Measurements from ENCODE around the gene PRR13.
"Not testable (repeated sequence)": the region's sequence is repeated elsewhere in the genome, so short reads cannot be mapped to it uniquely, and the experiment has no call there.

The PRR13 gene

GRCh38 chr12:53441040-53441833, at the start of gene PRR13:
TSS of gene PRR13 (plus strand) at chr12:53441734. CDS start at chr12:53442715, 981 bp downstream.
- DNase-seq (ENCODE audit: low read depth in 2 of 3, low spot score in 1 of 3): peak; percentile 98 to 99 (median 98)

GRCh38 chr12:53399896-53400295, 41.6 kb upstream of the PRR13 start:
- no peak for DNase-seq (ENCODE audit: low read depth in 2 of 3, low spot score in 1 of 3)

GRCh38 chr12:53402351-53402750, 39.2 kb upstream of the PRR13 start:
- not testable (repeated sequence) for DNase-seq (ENCODE audit: low read depth in 2 of 3, low spot score in 1 of 3)

GRCh38 chr12:53402871-53403270, 38.7 kb upstream of the PRR13 start:
- DNase-seq (ENCODE audit: low read depth in 2 of 3, low spot score in 1 of 3): no peak

DNA sequence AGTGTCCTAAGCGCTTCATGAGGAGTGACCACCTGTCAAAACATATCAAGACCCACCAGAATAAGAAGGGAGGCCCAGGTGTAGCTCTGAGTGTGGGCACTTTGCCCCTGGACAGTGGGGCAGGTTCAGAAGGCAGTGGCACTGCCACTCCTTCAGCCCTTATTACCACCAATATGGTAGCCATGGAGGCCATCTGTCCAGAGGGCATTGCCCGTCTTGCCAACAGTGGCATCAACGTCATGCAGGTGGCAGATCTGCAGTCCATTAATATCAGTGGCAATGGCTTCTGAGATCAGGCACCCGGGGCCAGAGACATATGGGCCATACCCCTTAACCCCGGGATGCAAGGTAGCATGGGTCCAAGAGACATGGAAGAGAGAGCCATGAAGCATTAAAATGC, 30.6 kb upstream of the PRR13 start:
- DNase-seq (ENCODE audit: low read depth in 2 of 3, low spot score in 1 of 3): no peak

DNA sequence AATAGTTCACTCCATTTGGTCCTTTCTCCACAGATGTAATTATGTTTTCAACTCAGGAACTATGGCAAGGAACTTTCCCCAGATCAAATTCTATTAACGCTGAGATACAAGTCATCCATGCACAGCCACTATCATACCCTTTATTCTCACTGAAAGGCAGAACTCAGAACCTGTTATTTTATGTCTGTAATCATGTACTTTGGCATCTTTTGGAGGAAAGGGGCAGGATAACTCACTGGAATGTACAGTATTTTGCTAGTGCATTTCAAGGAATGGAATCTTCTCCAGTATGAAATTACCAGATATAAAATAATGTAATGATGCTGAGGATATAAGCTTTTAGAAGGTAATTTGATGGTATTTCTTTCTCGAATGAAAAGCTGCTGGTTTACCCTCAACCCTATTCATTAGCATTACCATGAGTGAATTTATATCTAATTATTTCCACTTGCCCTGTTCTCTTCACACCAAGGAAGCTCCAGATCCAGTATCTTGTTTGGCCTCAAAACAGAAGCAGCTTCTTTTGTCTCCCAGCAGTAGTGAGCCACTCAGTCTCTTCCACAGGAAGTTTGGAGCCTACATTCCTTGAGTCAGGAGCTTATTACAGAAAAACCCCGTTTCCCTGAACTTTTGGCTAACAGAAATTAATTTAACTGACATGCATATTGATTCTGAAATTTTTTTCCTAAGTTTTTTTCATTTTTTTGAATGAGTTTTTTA, 27.9 kb upstream of the PRR13 start:
- no peak for DNase-seq (ENCODE audit: low read depth in 2 of 3, low spot score in 1 of 3)

DNA sequence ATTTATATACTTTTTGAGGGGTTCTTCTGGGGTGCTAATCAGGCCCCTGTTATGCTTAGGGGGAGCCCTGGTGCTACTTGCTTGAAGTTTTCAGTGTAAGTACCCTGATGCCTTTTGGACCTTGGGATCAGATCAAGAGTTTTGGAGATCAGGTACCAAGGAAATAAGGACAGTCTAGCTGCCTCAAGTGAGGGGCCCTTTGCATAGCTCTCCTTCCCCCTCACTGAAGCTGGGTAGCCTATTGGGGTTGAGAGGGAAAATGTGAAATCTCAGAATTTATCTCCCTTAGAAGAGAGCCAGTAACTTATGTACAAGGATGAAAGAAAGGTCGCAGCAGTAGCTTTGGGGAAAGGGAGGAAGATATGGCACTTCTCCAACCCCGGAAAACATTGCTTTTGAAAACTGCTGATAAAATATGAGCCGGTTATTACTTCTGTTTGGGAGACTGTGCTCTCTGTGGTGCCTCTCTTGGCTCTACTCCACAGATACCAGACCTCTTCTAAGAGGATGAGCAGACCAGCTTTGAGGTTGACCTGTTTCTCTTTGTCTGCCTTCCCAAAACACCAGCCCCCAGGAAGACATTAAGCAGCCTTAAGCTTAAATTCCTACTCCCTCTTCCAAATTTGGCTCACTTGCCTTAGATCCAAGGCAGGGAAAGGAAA, 26.6 kb upstream of the PRR13 start:
- DNase-seq (ENCODE audit: low read depth in 2 of 3, low spot score in 1 of 3): no peak

DNA sequence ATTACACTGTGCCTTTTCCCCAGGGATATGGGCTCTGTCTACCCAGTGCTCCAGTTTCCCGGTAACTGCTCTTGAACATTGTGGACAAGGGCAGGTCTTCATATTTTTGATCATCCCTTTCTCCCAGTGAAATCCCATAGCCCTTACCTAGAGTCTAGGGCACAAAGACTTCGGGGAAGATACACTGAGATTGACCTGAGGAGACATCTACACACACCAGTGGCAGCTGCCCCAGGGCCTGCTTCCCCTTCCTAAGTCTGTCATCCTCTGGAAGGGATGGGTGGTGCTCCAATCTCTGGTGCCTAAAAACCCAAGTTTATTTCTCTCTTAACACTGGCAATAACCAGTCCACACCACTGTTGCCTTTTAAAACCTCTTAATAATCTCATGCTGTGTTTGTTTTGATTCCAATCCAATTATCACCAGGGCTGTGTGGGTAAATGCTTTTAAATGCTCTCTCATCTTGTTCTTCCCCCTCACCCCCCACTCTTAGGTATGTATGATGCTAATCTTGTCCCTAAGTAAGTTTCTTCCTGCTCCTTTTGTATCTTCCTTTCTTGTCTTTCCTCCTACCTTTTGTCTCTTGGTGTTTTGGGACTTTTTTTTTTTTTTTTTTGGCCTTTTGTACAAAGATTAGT, 25.7 kb upstream of the PRR13 start:
- not testable (repeated sequence) for DNase-seq (ENCODE audit: low read depth in 2 of 3, low spot score in 1 of 3)

DNA sequence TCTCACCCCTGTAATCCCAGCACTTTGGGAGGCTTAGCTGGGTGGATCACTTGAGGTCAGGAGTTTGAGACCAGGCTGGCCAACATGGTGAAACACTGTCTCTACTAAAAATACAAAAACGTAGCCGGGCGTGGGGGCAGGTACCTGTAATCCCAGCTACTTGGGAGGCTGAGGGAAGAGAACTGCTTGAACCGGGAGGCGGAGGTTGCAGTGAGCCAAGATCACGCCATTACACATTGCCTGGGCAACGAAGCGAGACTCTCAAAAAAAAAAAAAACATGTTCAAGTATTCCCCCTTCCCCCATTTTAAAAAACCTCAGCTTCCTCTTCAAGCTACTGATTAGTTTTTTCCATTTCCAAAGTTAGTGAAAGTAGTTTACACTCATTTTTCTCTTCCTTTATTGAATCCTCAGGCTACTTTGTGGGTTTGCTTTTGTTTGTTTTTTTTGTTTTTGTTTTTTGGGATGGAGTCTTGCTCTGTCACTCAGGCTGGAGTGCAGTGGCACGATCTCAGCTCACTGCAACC, 24.2 kb upstream of the PRR13 start:
- DNase-seq (ENCODE audit: low read depth in 2 of 3, low spot score in 1 of 3): not testable (repeated sequence)

GRCh38 chr12:53418221-53418620, 23.3 kb upstream of the PRR13 start:
- no peak for DNase-seq (ENCODE audit: low read depth in 2 of 3, low spot score in 1 of 3)

DNA sequence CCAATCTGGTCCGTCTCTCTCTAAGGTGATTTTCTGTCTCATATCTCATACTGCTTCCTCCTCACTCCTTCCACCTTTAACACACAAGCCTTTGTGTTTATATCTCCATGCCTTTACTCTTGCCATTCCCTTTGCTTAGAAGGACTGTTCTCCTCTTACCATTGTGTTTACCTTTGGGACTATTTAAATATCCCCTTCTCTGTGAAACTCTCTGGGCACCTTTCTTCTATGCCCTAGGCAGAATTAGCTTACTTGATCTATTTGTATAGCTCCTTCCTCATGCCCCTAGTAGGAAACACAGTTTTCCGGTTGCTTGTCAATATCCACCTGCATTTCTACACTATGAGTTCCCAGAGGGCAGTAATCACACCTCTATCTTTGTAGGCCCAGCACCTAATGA, 21.8 kb upstream of the PRR13 start:
- no peak for DNase-seq (ENCODE audit: low read depth in 2 of 3, low spot score in 1 of 3)

GRCh38 chr12:53422247-53422646, 19.3 kb upstream of the PRR13 start:
- DNase-seq (ENCODE audit: low read depth in 2 of 3, low spot score in 1 of 3): not testable (repeated sequence)

- no peak for DNase-seq (ENCODE audit: low read depth in 2 of 3, low spot score in 1 of 3)
Measured at GRCh38 chr12:53423597-53423996, 17.9 kb upstream of the PRR13 start, which contains the start of gene AMHR2. TSS of gene AMHR2 (plus strand) at chr12:53423855. CDS start at chr12:53423935, 80 bp downstream.

- no peak for DNase-seq (ENCODE audit: low read depth in 2 of 3, low spot score in 1 of 3)
Measured at GRCh38 chr12:53424626-53425514, 16.7 kb upstream of the PRR13 start.

GRCh38 chr12:53425515-53426150, 15.9 kb upstream of the PRR13 start:
- DNase-seq (ENCODE audit: low read depth in 2 of 3, low spot score in 1 of 3): no peak

DNA sequence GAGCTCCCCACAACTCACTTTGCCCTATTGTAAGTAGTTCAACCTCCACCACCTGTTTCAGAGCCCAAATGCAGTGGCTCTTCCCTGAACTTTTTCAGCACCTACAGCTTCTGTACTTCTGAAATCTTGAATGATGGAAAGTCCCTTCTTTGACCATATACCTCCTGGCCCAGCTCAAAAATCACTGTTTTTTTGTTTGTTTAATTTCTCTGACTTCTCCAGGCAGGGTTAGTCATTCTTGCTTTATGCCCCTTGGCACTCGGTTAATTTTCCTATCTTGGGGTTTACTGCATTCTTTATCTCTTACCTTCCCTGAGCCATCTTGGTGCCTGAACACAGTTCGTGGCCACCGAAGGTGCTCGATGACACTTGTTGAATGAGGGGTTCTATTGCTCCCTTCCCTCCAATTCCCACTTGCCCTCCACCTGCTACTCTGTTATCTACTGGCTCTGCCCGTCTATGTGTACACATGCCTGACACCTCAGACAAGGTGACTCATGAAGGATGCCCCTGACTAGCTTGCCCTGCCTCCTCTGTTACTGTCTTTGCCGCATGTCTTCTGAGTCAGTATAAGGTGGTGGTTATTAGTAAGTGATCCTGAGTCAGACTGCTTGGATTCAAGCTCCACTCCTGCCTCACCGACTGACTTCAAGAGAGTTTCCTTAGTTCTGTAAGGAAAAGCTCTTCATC, 13.5 kb upstream of the PRR13 start:
- DNase-seq (ENCODE audit: low read depth in 2 of 3, low spot score in 1 of 3): peak; percentile 23 to 44 (median 40)

DNA sequence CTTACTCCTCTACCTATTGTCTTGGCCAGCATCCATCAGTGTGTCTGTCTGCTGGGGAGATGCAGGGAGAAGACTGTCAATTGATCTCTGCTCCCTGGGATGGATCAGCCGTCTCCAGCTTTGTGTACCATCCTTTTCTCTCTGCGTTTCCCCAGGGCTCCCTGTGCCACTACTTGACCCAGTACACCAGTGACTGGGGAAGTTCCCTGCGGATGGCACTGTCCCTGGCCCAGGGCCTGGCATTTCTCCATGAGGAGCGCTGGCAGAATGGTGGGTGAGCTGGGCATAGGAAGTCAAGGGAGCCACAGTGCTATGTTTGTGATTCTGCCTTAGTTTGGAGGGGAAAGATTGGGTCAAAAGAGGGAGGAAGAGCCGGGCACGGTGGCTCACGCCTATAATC, 12.8 kb upstream of the PRR13 start:
- no peak for DNase-seq (ENCODE audit: low read depth in 2 of 3, low spot score in 1 of 3)

DNA sequence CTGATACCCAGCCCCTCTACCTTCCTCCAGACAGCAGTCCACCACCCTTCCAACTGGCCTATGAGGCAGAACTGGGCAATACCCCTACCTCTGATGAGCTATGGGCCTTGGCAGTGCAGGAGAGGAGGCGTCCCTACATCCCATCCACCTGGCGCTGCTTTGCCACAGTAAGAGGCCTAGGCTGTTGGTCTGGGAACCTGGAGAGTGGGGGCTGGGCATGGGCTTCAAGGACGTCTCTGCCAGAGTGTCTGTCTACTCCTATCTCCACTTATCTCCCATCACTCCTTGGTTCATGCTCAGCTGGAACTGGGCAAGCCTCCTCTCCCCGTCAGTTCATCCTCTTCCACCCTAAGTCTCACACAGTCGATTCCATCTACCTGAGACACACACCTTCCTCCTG, 11.4 kb upstream of the PRR13 start:
- no peak for DNase-seq (ENCODE audit: low read depth in 2 of 3, low spot score in 1 of 3)

DNA sequence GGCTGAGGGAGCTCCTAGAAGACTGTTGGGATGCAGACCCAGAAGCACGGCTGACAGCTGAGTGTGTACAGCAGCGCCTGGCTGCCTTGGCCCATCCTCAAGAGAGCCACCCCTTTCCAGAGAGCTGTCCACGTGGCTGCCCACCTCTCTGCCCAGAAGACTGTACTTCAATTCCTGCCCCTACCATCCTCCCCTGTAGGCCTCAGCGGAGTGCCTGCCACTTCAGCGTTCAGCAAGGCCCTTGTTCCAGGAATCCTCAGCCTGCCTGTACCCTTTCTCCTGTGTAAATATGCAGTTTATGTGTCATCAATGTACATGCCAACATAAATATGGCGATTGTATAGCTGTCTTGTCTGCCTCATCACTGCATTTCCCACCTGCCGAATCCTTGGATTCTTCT, 10.3 kb upstream of the PRR13 start:
- DNase-seq (ENCODE audit: low read depth in 2 of 3, low spot score in 1 of 3): no peak

Data from stimulated activated CD4-positive, alpha-beta T cell treated with anti-CD3 and anti-CD28 coated beads, Interleukin-12 subunit alpha, Interleukin-12 subunit beta, amount 100 ng/mL, for 48 hours (primary cell).